Body of pancreas (tissue), 4 donors: Measurements from ENCODE around the gene HSPB1. TPM values are rescaled to one million over a fixed set of nuclear protein-coding genes. Genes with fewer than 3 reads are reported as not detected.
A peak's percentile ranks its signal among the peaks of the same experiment; 100 is the strongest.

Source experiments
- ATAC-seq: fragments of 150-250 bp; one replicate; pipeline ENCODE4 v1.9.1; 2016
- DNase-seq, 4 donors: peaks; one replicate each; pipeline ENCODE4 v3.0.0-alpha.2; 2019
- H3K27ac ChIP-seq, 4 donors: fragments of 200-600 bp; sonication (generic); 1 replicate in 3 of 4; 2 replicates in 1 of 4; pipeline versions ENCODE4 v1.5.1 to v1.6.1; 2016 to 2019; ENCODE audit warnings: mild to moderate bottlenecking in 1 of 4, mixed read lengths in 1 of 4, moderate library complexity in 1 of 4
- H3K27me3 ChIP-seq, 2 donors: fragments of 200-600 bp; sonication (generic); one replicate each; pipeline ENCODE4 v1.6.0; 2016; ENCODE audit warnings: mild to moderate bottlenecking in 1 of 2
- H3K36me3 ChIP-seq, 2 donors: fragments of 200-600 bp; sonication (generic); replicated peaks in 1 of 2; 2 replicates each; pipeline ENCODE4 v1.5.1; 2016; ENCODE audit warnings: low read depth in 2 of 2; ENCODE audit not compliant: insufficient read depth in 1 of 2
- H3K4me1 ChIP-seq: fragments of 200-600 bp; sonication (generic); one replicate; pipeline ENCODE4 v1.6.0; 2016
- H3K4me3 ChIP-seq, 2 donors: fragments of 200-600 bp; sonication (generic); 1 replicate in 1 of 2; 2 replicates in 1 of 2; pipeline ENCODE4 v1.5.1; 2016 to 2019
- H3K9me3 ChIP-seq, 3 donors: fragments of 200-600 bp; sonication (generic); 1 replicate in 2 of 3; 2 replicates in 1 of 3; pipeline ENCODE4 v1.5.1; 2016
- POLR2A ChIP-seq, 3 donors: fragments of 450-650 bp; IDR thresholded peaks; one replicate each; pipeline ENCODE4 v1.6.1; 2016; ENCODE audit warnings: antibody characterized with exemption in 3 of 3, mild to moderate bottlenecking in 2 of 3
- WGBS, 2 donors: methylation state at CpG; one replicate each; pipeline ENCODE4 v1.1.5; 2017; 5-methylcytosine and 5-hydroxymethylcytosine counted together
- intact Hi-C: fragments of 100-400 bp; cut with DNase I; formaldehyde crosslinking; loops from one replicate; pipeline ENCODE4 v1.15.1; 2023
- total RNA-seq, 2 donors: library from RNA; depleted of rRNA; stranded (reverse); fragments of >200 nt; gene quantifications; one replicate each; pipeline ENCODE4 v1.1.0, GENCODE V29; 2016
- TF ChIP-seq, protein P1 (sequence below), 7 experiments: fragments of 450-650 bp in 4 of 7; fragments of 200-600 bp in 3 of 7; sonication (generic) in 3 of 7; IDR thresholded peaks; one replicate each; pipeline ENCODE4 v1.5.1; 2016 to 2019; ENCODE audit warnings: antibody characterized with exemption in 7 of 7

HSPB1 gene
- total RNA-seq, 2 donors from 2014 or later, result 367 to 445 TPM

DNA sequence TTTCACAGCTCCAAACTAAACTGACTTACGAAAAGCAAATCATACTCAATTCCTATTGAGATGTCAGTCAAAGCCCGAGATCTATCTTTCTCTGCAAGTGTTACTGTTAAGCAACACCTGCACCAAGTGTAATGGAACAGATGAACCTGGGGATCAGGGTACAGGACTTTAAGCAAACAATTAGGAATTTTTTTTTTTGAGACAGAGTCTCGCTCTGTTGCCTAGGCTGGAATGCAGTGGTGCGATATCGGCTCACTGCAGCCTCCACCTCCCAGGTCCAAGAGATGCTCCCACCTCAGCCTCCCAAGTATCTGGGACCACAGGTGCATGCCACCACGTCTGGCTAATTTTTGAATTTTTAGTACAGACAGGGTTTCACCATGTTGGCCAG is 41.5 kb downstream of the HSPB1 start:
- H3K9me3 ChIP-seq, result no peaks in the 10 kb centered on the region
- intact Hi-C loops, result no loop called here
- H3K36me3 ChIP-seq, result peaks cover 0 to 11% of the 10 kb centered on the region in 2 donors
- H3K27me3 ChIP-seq, result no peaks in the 10 kb centered on the region
- 92 to 93% methylated on average over 6 of the region's 6 CpGs for WGBS, 2 donors
- DNase-seq (no peak), ATAC-seq (no peak)
- H3K4me3 ChIP-seq, result no peak overlapping the region
- TF ChIP-seq, protein P1, sequence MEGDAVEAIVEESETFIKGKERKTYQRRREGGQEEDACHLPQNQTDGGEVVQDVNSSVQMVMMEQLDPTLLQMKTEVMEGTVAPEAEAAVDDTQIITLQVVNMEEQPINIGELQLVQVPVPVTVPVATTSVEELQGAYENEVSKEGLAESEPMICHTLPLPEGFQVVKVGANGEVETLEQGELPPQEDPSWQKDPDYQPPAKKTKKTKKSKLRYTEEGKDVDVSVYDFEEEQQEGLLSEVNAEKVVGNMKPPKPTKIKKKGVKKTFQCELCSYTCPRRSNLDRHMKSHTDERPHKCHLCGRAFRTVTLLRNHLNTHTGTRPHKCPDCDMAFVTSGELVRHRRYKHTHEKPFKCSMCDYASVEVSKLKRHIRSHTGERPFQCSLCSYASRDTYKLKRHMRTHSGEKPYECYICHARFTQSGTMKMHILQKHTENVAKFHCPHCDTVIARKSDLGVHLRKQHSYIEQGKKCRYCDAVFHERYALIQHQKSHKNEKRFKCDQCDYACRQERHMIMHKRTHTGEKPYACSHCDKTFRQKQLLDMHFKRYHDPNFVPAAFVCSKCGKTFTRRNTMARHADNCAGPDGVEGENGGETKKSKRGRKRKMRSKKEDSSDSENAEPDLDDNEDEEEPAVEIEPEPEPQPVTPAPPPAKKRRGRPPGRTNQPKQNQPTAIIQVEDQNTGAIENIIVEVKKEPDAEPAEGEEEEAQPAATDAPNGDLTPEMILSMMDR (IDR thresholded peaks at IDR 0.05), result no peak
- H3K27ac ChIP-seq, result no peak overlapping the region
- H3K4me1 ChIP-seq, result peaks cover 13% of the 10 kb centered on the region

DNA sequence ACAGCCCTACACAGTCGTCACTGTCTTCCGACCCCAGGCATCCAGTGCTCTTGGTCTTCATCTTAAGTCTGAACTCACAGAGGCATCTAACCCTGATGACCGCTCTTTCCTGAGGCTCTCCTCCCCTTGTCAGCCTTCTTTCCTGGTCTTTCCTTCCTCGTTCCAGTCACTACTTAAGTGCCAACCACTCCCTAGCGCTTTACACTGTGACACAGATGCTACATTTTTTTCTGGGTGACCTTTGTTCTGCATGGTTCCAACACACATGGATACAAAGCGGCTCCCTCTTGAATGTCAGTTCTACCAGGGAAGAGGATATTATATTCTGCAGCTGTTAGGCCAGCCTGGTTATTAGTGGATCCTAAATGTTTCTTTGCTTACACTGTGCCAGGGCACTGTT is 43.6 kb downstream of the HSPB1 start:
- WGBS, 2 donors, result 74 to 84% methylated on average over 6 of the region's 6 CpGs
- H3K4me3 ChIP-seq, result no peak overlapping the region
- H3K9me3 ChIP-seq, result no peaks in the 10 kb centered on the region
- H3K27ac ChIP-seq, result peak overlapping the region in 1 of 4 donors; percentile 4
- intact Hi-C loops, result no loop called here
- peak; percentile 15 for ATAC-seq
- no peak for TF ChIP-seq POLR2A (IDR thresholded peaks at IDR 0.05)
- TF ChIP-seq, protein P1 (IDR thresholded peaks at IDR 0.05), result no peak
- no peaks in the 10 kb centered on the region for H3K27me3 ChIP-seq
- peaks cover 0 to 11% of the 10 kb centered on the region in 2 donors for H3K36me3 ChIP-seq
- peaks cover 19% of the 10 kb centered on the region for H3K4me1 ChIP-seq
- no peak for DNase-seq

DNA sequence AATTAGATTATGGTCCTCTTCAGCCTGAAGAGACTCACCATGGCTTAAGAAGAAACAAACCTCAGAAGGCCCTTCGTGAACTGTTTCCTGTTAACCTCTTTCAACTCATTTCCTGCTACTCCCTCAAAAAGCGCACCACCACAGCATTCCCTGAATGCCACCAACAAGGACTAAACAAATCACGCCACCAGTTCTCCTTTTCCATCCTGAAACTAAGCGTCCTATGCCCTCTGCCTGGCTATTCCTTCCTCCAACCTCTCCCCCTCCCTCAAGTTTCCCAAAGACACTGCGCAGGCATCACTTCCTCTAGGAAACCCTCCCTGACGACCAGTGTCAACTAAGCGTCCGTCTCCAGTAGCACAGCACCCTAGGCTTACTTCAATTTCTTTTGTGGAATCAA is 44.3 kb downstream of the HSPB1 start:
- Histone ChIP-seq H3K36me3 (peaks cover 0 to 11% of the 10 kb centered on the region in 2 donors), H3K9me3 (no peaks in the 10 kb centered on the region), H3K27ac (peak overlapping the region in 2 of 4 donors; percentile 4 to 6), H3K27me3 (no peaks in the 10 kb centered on the region), H3K4me3 (no peak overlapping the region), H3K4me1 (peaks cover 26% of the 10 kb centered on the region)
- TF ChIP-seq, protein P1 (IDR thresholded peaks at IDR 0.05), result no peak
- TF ChIP-seq POLR2A (IDR thresholded peaks at IDR 0.05), result no peak
- ATAC-seq (no peak), DNase-seq (no peak)
- 79 to 85% methylated on average over 8 of the region's 8 CpGs for WGBS, 2 donors
- intact Hi-C loops, result no loop called here

DNA sequence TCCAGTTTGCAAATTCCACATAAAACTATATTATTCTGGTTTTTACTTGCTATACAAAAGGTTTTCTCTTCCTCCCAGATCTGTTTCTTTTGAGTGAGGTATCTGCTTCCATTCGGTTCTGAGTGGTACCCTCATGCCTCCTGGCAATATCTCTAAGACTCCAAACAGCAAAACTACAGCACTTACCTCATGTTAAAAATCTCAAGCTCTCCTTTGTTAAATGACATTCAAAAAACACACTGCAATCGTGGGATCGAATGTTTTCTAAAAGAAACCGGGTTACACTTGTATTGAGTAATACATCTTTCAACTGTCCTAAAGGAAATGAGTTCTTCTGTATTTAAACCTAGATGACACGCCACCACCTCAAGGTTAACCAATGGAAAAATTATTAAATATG is 45.2 kb downstream of the HSPB1 start:
- DNase-seq (no peak), ATAC-seq (no peak)
- WGBS, 2 donors, result 53 to 56% methylated on average over 5 of the region's 5 CpGs
- Histone ChIP-seq H3K36me3 (peaks cover 0 to 11% of the 10 kb centered on the region in 2 donors), H3K4me3 (no peak overlapping the region), H3K27ac (no peak overlapping the region), H3K27me3 (no peaks in the 10 kb centered on the region), H3K9me3 (no peaks in the 10 kb centered on the region), H3K4me1 (peaks cover 33% of the 10 kb centered on the region)
- intact Hi-C loops, result no loop called here
- no peak for TF ChIP-seq POLR2A (IDR thresholded peaks at IDR 0.05)
- TF ChIP-seq, protein P1 (IDR thresholded peaks at IDR 0.05), result no peak

DNA sequence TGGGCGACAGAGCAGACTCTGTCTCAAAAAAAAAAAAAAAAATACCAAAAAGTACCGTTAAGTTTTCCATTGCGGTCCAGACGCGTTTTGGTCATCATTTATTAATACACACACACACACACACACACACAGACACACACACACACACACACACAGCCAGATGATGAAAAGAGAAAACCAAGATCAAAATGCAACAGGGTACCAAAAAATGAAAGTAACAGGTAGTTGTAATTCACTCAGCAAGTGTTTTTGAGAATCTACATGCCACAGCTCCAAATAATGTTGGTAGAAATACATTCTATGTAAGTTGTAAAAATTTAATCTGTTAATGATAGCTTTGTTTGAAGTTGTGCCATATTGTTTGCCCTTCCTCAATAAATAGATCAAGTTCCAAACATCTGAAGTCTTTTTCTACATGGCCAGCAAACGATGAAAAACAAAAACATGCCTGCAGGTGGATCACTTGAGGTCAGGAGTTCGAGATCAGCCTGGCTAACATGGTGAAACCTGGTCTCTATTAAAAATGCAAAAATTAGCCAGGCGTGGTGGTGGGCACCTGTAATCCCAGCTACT is 46.9 kb downstream of the HSPB1 start:
- 66 to 67% methylated on average over 8 of the region's 8 CpGs for WGBS, 2 donors

More for the DNA sequence above, 46.9 kb downstream of the HSPB1 start:
- ATAC-seq (no peak), DNase-seq (no peak)
- H3K36me3 ChIP-seq, result peaks cover 0 to 11% of the 10 kb centered on the region in 2 donors
- TF ChIP-seq POLR2A (IDR thresholded peaks at IDR 0.05), result no peak
- TF ChIP-seq, protein P1 (IDR thresholded peaks at IDR 0.05), result no peak
- H3K9me3 ChIP-seq, result no peaks in the 10 kb centered on the region
- H3K27me3 ChIP-seq, result no peaks in the 10 kb centered on the region
- intact Hi-C loops, result no loop called here
- H3K4me3 ChIP-seq, result no peak overlapping the region
- H3K4me1 ChIP-seq, result peaks cover 45% of the 10 kb centered on the region
- no peak overlapping the region for H3K27ac ChIP-seq
